Uterus (tissue), 2 donors: ENCODE data around the gene FUCA2.
A peak's percentile ranks its signal among the peaks of the same experiment; 100 is the strongest.

Source experiments
- CTCF ChIP-seq, 4 experiments: fragments of 200-600 bp in 2 of 4; fragments of 450-650 bp in 2 of 4; sonication (generic) in 2 of 4; IDR thresholded peaks; one replicate each; pipeline ENCODE4 v1.5.1; 2016 to 2019; ENCODE audit warnings: antibody characterized with exemption in 4 of 4, mild to moderate bottlenecking in 2 of 4, moderate library complexity in 1 of 4
- POLR2A ChIP-seq, 2 donors: fragments of 450-650 bp; IDR thresholded peaks; one replicate each; pipeline ENCODE4 v1.6.1; 2016; ENCODE audit warnings: antibody characterized with exemption in 2 of 2, mild to moderate bottlenecking in 1 of 2, moderate library complexity in 1 of 2

- TF ChIP-seq CTCF (IDR thresholded peaks at IDR 0.05) (peak in 1 of 4 experiments; percentile 36), POLR2A (IDR thresholded peaks at IDR 0.05) (no peak)
Measured at GRCh38 chr6:143536866-143537691, 25.6 kb upstream of the FUCA2 start.
